Measurements from ENCODE around the gene FAM53A.

GRCh38 chr4:1656986-1657385 lies 27.1 kb downstream of the FAM53A start:
- TF ChIP-seq CTCF (IDR thresholded peaks at IDR 0.05) (no peak), POLR2A (IDR thresholded peaks at IDR 0.05) (no peak)
